ENCODE data around the gene GLP2R. TPM values are rescaled to one million over a fixed set of nuclear protein-coding genes. Genes with fewer than 3 reads are reported as not detected.

GLP2R gene
- total and polyA plus RNA-seq, 2 of the 8 experiments (the other 6 are each of a cell fraction or from before 2014, with no cell fraction given): not detected

GRCh38 chr17:9776911-9777310 lies 48.8 kb upstream of the GLP2R start (continued):
- TF ChIP-seq CHD7 (IDR thresholded peaks at IDR 0.05; ENCODE audit: insufficient replicate concordance, low read length) (no peak), MAFK (IDR thresholded peaks at IDR 0.05; ENCODE audit: low read depth, low read length) (no peak), BCL11A (IDR thresholded peaks at IDR 0.05; ENCODE audit: low read depth in 2 of 2, low read length in 2 of 2) (no peak), SIX5 (IDR thresholded peaks at IDR 0.05; ENCODE audit: low read depth, low read length) (no peak), GABPA (IDR thresholded peaks at IDR 0.05; ENCODE audit: borderline replicate concordance, insufficient read depth, low read length) (no peak), SP4 (IDR thresholded peaks at IDR 0.05; ENCODE audit: low read length) (no peak), TAF7 (optimal IDR thresholded peaks at IDR 0.05; ENCODE audit: borderline replicate concordance, low read depth, low read length) (no peak), JUND (IDR thresholded peaks at IDR 0.05; ENCODE audit: low read length) (no peak), TEAD4 (IDR thresholded peaks at IDR 0.05; ENCODE audit: low read depth, low read length) (no peak), TBP (IDR thresholded peaks at IDR 0.05; ENCODE audit: low read depth, low read length) (no peak), CTBP2 (IDR thresholded peaks at IDR 0.05; ENCODE audit: borderline replicate concordance, insufficient read depth, insufficient read length, low read length) (no peak), YY1 (IDR thresholded peaks at IDR 0.05; ENCODE audit: low read depth, low read length) (no peak), SIRT6 (IDR thresholded peaks at IDR 0.05; ENCODE audit: low read length) (no peak)

Measured in H1 (cell line).